Ovary (tissue), 9 donors: ENCODE data around the gene TLR9. TPM values are rescaled to one million over a fixed set of nuclear protein-coding genes. Genes with fewer than 3 reads are reported as not detected.

Source experiments
- DNase-seq, 5 donors: peaks; one replicate each; pipeline ENCODE4 v3.0.0-alpha.2; 2019 to 2020
- H3K27ac ChIP-seq, 2 donors: fragments of 200-600 bp; one replicate each; pipeline versions ENCODE4 v1.5.1 to v1.8.0; 2019 to 2022
- H3K27me3 ChIP-seq: fragments of 200-600 bp; one replicate; pipeline ENCODE4 v1.8.0; 2022
- H3K36me3 ChIP-seq: fragments of 200-600 bp; sonication (generic); one replicate; pipeline ENCODE4 v1.5.1; 2019
- H3K4me1 ChIP-seq: one replicate; pipeline ENCODE4 v1.8.1; 2013; ENCODE audit warnings: mild to moderate bottlenecking, moderate library complexity; ENCODE audit not compliant: insufficient read depth
- H3K4me3 ChIP-seq: fragments of 200-600 bp; sonication (generic); one replicate; pipeline ENCODE4 v1.5.1; 2017
- H3K9me3 ChIP-seq, 2 donors: fragments of 200-600 bp in 1 of 2; sonication (generic) in 1 of 2; one replicate each; pipeline versions ENCODE4 v1.5.1 to v1.8.1; 2013 to 2019; ENCODE audit warnings: mild to moderate bottlenecking in 1 of 2, moderate library complexity in 1 of 2
- CTCF ChIP-seq, 3 donors: fragments of 450-650 bp in 2 of 3; fragments of 200-600 bp in 1 of 3; IDR thresholded peaks; one replicate each; pipeline versions ENCODE4 v1.5.1 to v1.8.0; 2016 to 2022; ENCODE audit warnings: antibody characterized with exemption in 3 of 3, mild to moderate bottlenecking in 1 of 3
- EP300 ChIP-seq: sonication (generic); formaldehyde crosslinking; IDR thresholded peaks from one replicate; pipeline ENCODE4 v1.6.1; 2017; ENCODE audit warnings: antibody characterized with exemption
- POLR2A ChIP-seq: fragments of 450-650 bp; IDR thresholded peaks from one replicate; pipeline ENCODE4 v1.6.1; 2017; ENCODE audit warnings: antibody characterized with exemption, mild to moderate bottlenecking, moderate library complexity
- WGBS, 3 donors: extraction: QIAGEN DNeasy Blood & Tissue Kit in 1 of 3; methylation state at CpG; one replicate each; pipeline versions ENCODE4 v1.1.5 to v1.1.7; 2013 to 2017; 5-methylcytosine and 5-hydroxymethylcytosine counted together
- intact Hi-C, 4 donors: fragments of 100-400 bp; cut with DNase I; formaldehyde crosslinking; loops; one replicate each; pipeline versions ENCODE4 v1.11.0 to v1.15.1; 2022 to 2023
- polyA plus RNA-seq, 2 donors: library from polyadenylated mRNA; stranded (reverse); fragments of 200-250 nt in 1 of 2; fragments of 350-450 nt in 1 of 2; fragmentation: Illumina TruSeq in 1 of 2; extraction: RNeasy Lipid Tissue Mini Kit (QIAGEN cat#74804) in 1 of 2; gene quantifications; one replicate each; pipeline ENCODE4 v1.2.3, GENCODE V29; 2013 to 2014
- total RNA-seq, 7 donors: library from RNA; depleted of rRNA in 2 of 7; stranded (reverse); fragments of >200 nt in 2 of 7; fragmentation: NEBNext Ultra II Directional in 3 of 7; extraction: Animal tissue kit (Norgen Biotek cat#: 25700) in 3 of 7; gene quantifications; one replicate each; pipeline versions ENCODE4 v1.1.0 to v1.2.4, GENCODE V29; 2016 to 2023
- donor health status: DM: no; HTN: no; CAD: no; lungs with moderate emphysema.
- donor health status: DM: no; HTN: no; CAD: no.
- donor health status: Bipolar disorder and iron deficiency.
- donor health status: DM: yes; HTN: yes; CAD: no.
- donor health status: DM: no; HTN: no; CAD: no.
- donor health status: DM: yes; HTN: yes; CAD: no.

TLR9 gene
- total and polyA plus RNA-seq, 9 donors = 0.15 to 1.5 (median 0.58) TPM; not detected in 2

DNA sequence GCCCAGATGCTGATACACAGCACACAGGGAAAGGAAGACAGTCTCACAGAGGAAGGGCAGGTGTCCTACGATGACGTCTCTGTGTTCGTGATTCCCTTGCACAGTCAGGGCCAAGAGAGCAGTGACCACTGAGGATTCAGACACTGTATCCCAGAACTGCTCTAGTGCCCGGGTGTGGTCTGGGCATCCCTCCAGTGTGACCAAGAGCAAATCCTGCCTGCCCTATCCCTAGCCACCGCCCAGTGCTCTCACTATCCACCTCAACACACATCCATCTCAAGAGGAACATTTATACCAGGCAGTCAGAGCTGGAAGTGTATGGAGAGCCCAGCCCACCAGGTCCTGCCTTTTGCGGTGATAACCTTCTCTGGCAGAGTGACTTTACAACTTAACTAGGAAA lies 24.2 kb upstream of the TLR9 start:
- no peak for DNase-seq
- H3K36me3 ChIP-seq = no peaks in the 10 kb centered on the region
- 71 to 82% (median 81%) methylated on average over 6 of the region's 6 CpGs for WGBS, 3 donors
- TF ChIP-seq EP300 (no peak), CTCF (IDR thresholded peaks at IDR 0.05) (no peak), POLR2A (no peak)
- intact Hi-C loops = no loop called here
- no peak overlapping the region for H3K27ac ChIP-seq
- H3K4me3 ChIP-seq = no peak overlapping the region
- H3K4me1 ChIP-seq = peaks cover 5% of the 10 kb centered on the region
- H3K27me3 ChIP-seq = no peaks in the 10 kb centered on the region
- no peaks in the 10 kb centered on the region for H3K9me3 ChIP-seq

DNA sequence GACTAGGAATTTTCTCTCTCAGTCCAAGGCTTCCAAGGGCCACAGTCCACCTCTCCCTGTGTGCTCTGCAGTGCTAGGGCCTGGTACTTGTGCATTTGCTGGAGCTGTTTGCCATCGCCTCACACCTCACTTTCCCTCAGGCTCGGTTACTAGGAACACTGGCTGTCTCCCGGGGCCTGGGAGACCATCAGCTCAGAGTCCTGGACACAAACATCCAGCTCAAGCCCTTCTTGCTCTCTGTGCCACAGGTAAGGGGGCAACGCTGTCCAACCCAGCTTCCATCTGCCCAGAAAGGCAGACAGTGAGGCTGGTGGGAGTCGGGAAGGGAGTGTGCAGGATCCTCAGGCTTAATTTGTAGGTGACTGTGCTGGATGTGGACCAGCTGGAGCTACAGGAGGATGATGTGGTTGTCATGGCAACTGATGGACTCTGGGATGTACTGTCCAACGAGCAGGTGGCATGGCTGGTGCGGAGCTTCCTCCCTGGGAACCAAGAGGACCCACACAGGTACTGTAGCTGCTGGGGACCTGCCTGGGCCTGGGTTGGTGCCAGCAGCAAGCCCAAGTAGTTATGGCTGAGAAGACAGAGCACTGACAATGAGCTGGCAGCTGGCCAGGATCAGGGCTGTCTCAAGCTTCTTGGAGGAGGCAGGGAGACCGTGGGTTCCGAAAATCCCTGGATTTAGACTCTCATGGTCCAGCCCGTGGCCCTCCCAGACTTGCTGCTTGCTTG lies 23.5 kb upstream of the TLR9 start:
- DNase-seq = peak in 3 of 5 donors; percentile 48 to 66 (median 56)
- intact Hi-C loops = no loop called here
- WGBS, 3 donors = 52 to 62% (median 57%) methylated on average over 10 of the region's 10 CpGs
- Histone ChIP-seq H3K4me3 (no peak overlapping the region), H3K9me3 (no peaks in the 10 kb centered on the region), H3K27me3 (no peaks in the 10 kb centered on the region), H3K27ac (no peak overlapping the region), H3K36me3 (no peaks in the 10 kb centered on the region), H3K4me1 (peaks cover 5% of the 10 kb centered on the region)
- no peak for TF ChIP-seq EP300
- no peak for TF ChIP-seq POLR2A
- no peak for TF ChIP-seq CTCF (IDR thresholded peaks at IDR 0.05)

DNA sequence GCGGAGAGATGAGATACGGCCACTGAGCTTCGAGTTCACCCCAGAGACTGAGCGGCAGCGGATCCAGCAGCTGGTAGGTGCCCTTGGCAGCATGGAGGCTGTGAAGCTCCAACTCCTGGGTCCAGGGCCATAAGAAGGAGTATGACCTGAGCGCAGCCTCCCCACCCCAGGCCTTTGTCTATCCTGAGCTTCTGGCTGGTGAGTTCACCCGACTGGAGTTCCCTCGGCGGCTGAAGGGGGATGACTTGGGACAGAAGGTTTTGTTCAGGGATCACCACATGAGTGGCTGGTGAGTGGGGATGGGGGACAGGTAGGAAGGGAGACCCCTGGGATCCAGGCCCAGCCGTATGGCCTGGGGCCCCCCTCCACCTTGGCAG lies 22.7 kb upstream of the TLR9 start:
- TF ChIP-seq EP300 = no peak
- no peak for TF ChIP-seq POLR2A
- no peak for TF ChIP-seq CTCF (IDR thresholded peaks at IDR 0.05)
- Histone ChIP-seq H3K27me3 (no peaks in the 10 kb centered on the region), H3K27ac (no peak overlapping the region), H3K36me3 (no peaks in the 10 kb centered on the region), H3K4me3 (no peak overlapping the region), H3K9me3 (no peaks in the 10 kb centered on the region), H3K4me1 (peaks cover 5% of the 10 kb centered on the region)
- peak in 1 of 5 donors; percentile 14 for DNase-seq
- WGBS, 3 donors = 85 to 91% (median 88%) methylated on average over 10 of the region's 10 CpGs
- intact Hi-C loops = no loop called here

GRCh38 chr3:52247409-52248164 lies 22.1 kb upstream of the TLR9 start:
- DNase-seq = no peak
- Histone ChIP-seq H3K4me3 (no peak overlapping the region), H3K27me3 (no peaks in the 10 kb centered on the region), H3K36me3 (no peaks in the 10 kb centered on the region), H3K4me1 (peaks cover 5% of the 10 kb centered on the region), H3K27ac (no peak overlapping the region), H3K9me3 (no peaks in the 10 kb centered on the region)
- intact Hi-C loops = no loop called here
- TF ChIP-seq CTCF (IDR thresholded peaks at IDR 0.05) (no peak), POLR2A (no peak), EP300 (no peak)
- 94 to 97% (median 96%) methylated on average over 7 of the region's 7 CpGs for WGBS, 3 donors
